HG02852 (cell line): Measurements from ENCODE around the gene HACD2.

Source experiments
- ATAC-seq: cut with Tn5 transposase; IDR thresholded peaks from one replicate; pipeline ENCODE4 v1.9.1; 2021; ENCODE audit warnings: mild to moderate bottlenecking, moderate library complexity; ENCODE audit not compliant: unreplicated experiment

Gene HACD2

DNA sequence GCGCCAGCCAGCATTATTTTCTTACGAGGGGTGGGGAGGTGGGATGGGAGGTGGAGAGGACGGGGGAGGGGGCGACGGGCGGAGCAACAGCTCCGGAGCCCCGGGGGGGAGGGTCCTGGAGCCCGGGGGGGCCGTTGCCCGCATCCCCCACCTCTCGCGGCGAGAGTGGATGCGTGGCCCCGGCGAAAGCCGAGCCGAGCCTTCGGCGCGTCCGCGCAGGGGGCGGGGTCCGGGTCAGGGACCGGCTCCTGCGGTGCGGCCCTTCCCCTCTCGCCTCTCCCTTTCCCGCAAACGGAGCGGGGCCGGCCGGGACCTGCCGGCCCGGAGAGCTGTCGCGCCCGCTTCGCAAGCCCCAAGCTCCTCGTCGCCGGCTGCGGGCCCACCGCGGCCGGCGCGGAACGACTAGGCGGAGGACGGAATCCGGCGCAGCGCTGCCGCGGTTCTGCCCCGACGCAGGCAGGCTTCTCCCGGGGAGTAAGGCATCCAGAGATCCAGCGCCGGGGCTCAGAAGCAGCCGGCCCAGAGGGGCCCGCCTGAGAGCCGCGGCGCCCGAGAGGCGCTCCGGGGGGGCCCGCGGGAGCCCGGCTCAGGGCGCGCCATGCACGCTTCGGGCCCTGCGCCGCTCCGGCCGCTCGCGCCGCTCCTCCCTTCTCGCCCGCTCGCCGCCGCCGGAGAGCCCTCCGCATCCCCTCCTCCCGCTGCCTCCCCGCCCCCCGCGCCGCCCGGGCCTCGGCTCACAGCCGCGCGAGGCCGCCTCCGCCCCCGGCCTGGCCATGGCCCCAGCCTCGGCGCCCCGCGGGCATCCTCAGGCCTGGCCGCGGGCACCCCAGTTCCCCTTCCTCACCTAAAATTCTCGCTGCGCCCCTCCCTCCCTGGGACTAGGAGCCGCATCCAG is 135.5 kb downstream of the HACD2 start:
- no peak for ATAC-seq

DNA sequence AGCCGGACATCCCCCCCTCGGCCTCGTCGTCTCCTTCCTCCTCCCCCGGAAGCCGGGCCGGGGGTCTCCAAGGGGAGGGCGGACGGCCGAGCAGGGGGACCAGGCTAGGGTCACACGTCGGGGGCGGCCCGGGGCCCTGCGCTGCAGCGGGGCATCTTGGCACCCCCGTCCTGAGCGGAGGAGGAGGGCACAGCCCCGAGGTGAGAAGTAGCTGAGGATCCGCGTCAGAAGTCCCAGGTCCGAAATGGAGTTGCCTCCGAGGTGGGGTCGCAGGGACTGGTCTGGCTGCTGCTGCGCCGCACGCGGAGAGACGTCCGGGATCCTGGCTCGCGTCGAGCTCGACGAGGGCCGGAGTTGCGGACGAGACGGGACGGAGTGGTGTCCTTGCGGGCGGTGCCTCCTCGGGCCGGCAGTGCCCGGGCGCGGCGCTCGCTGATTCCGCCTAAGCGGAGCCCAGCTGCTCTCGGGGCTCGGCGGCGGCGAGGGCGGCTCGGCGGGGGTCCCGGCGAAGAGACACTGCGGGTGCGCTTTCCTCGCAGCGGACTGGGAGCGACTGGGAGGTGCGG is 136.2 kb downstream of the HACD2 start, which contains the start of gene ADCY5:
Gene ADCY5, minus strand, starts transcription at position 555 of the 566 bp plus-strand sequence. Its CDS starts 545 bp downstream, at position 10.
- ATAC-seq = no peak

DNA sequence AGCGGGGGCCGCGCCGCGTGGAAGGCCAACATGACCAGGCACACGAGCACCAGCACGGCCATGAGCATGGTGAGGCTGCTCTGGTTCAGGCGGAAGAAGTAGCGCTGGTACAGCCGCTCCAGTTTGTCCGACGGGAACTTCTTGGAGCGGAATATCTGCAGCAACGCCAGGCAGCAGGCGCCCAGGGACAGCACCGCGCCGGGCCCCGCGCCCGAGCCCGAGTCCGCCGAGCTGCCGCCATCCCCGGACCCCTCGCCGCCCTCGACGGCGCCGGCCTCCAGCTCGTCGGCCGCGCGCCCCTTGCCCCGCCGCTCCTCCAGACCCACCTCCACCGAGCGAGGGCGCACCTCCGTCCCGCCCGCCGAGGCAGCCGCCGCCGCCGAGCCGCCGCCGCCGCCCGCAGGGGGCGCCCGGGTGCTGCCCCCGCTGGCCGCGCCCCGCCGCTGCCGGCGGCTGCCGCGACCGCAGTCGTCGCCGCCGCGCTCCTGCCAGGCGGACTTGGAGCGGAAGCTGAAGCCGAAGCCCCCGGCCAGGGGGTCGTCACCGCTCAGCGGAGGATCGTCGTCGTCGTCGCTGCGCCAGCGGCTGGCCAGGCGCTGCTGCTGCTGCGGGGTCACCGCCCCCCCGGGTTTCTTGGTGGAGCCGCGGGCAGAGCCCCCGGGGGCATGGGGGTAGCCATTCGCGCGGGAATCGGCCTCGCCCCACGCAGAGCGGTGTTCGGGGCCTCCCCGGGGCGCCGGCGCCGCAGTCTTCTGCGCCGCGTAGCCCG is 136.9 kb downstream of the HACD2 start:
- ATAC-seq = no peak

DNA sequence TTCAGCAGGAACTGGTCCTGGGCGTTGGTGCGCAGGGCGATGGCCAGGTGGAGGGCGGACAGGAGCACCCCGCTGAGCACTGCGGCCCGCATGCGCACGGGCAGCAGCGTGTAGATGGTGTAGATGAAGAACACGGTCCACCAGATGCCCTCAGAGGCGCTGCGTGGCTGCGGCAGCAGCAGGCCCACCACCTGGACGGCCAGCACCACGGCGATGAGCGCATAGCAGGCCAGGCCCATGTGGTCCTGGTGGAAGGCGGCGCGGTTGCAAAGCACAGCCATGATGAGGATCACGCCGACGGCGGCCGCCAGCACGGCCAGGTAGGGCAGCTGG is 137.5 kb downstream of the HACD2 start:
- no peak for ATAC-seq

DNA sequence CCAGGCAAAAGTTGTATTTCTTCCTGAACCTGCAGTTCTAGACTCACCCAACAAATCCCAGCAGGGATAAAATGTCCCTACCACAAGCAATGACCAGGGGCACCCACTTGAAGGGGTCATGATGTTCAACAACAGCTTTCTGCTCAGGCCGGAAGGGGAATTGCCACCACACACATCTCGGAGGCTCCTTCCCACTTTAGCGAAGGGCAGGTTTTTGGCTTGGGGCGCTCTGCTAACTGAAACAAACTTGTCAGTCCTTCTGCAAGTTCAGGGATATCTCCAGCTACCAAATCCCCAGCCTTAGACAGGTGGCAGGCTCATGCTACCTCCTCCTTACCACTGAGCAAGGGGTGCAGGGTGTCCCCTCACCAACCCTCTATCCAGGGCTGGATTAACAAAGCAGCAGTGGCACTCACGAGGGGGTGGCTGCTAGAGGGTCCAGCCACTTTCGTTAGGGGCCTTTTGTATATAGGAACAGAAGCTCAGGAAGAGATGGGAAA is 138.2 kb downstream of the HACD2 start:
- no peak for ATAC-seq

DNA sequence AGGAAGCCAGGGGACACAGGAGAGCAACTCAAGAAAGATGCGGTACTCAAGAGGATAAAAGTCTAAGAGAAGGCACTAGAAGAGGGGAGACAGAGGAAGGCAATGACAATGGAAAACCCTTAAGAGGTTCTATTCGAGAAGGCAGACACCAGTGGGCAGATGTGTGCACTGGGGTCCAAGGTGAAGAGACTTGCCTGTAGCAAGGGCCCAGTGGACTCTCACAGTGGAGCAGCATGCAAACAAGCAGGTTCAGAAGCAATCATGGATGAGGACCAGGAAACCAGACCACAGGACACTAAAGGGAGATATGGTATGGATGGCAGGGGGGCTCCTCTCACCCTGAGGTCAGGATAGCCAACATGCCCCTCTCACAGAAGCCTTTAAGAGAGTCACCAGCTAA is 138.6 kb downstream of the HACD2 start:
- ATAC-seq = no peak

DNA sequence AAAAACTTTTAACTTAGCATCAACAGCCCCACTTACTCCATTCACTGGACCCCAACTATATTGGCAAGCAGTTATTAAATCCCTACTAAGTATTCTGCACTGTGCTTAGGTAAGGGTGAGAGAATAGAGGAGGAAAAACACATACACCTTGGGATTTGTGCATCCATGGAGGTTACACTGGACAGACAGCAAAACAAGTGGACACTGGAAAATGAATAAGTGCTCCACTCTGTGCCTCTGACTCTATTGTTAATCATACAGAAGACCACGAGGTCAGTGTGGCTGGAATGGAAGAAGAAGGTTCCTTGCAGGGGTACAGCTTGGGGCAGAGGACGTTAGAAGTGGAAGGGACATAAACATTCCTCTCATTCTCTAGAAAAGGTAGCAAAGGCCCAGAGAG is 139.2 kb downstream of the HACD2 start:
- ATAC-seq = no peak

DNA sequence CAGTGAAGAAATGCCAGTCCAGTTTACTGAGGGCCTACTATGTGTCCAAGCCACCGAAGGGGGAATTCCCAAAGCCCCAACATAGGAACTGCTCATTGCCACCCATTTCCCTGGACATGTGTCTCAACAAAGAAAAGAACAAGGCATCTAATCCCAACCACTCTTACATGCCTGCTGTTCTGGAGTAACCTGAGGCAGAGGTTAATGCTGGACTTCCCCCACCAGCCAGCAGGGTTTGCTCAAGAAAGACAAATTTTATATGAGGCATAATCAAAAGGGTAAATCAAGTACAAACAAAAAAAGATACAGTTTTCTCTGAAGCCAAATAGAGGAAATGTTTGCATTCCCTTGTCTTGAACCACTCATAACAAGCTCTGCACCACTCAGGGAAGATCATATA is 140.1 kb downstream of the HACD2 start:
- no peak for ATAC-seq

DNA sequence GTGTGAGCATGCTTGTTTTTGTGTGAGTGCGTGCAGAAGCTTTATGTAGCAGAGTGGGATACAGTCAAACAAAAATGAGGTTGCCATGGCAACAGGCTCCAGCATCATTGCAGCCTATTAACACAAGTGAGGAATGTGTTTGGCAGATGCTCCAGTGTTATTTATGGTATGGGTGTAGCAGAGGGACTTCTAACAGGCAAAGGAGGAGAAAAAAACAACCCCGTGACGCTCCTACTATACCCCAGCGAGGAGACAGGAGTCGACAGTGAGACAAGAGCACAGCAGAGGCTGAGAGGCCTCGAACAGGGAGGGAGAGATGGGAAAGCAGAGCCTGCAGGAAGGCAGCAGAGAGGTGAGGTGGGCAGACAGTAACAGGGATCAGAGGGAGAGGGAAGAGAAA is 140.8 kb downstream of the HACD2 start:
- no peak for ATAC-seq

DNA sequence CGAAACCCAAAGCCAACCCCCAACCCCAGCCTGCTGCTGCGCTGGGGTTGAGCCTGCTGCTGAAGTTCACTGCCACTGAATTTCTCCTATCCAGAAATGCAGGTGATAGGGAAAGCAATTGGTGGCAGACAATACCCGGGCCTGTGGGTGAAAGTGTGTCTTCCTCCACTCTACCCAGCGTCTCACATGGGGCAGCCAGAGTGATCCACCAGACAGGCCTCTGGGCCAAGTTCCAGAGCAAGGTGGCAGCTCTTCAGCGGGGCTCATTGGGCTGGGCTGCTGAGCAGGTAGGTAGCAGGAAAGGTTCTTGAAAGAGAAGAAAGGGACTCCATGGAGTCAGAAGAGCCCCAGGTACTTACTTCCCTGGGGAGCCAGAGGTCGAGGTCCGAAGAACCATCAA is 141.9 kb downstream of the HACD2 start:
- ATAC-seq = no peak

DNA sequence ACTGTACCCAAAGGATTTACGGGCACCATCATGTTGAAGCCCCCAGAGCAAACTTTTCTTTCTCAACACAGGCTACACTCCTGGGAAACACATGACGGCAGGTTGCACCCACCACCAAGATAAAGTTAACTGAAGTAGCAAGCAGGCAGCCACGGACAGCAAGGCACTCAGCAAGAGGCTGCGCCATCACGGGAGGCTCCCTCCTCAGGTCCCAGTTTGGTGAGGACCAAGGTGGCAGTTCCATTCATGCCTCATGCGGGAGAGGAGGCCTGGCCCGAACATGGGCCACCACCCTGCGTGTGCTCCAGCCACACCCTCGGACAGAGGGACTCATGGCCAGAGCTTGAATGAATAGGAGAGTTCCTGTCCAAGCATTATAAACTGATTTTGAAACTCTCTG is 142.7 kb downstream of the HACD2 start:
- ATAC-seq = no peak
